Measurements from ENCODE around the gene GFRA4.

The GFRA4 gene

DNA sequence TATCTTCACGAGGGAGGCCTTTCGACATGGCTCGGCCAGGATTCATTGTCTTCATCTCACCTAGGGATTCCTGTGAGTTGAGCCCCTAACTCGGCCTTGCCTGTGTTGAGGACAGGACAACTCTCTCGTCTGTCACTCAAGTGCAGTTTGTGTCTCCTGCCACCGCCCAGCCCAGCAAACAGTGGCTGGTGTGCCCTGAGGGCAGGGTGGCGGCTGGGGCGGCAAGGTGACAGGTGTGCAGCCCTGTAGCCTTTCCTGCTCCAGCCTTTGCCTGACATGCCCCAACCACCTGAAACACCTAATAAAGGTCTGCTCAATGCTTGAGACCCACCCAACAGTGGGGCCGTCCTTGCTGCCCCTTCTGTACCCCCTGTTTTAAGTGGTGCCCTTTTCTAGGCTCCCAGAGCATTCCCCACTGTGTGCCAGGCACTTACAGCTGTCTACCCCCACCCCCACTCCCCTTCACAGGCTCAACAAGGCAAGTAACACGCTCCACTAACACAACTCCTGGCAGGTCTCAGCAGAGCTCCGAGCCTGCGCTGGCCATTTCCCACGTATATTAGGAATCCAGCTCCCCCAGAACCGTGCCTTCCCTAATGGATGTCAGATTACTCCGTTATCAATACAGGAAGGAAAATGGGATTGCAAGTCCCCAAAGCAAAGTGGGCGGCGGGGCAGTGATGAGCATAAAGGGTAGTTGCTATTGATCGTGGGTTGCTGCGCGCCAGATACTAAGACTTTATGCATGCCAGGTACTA is 17.7 kb downstream of the GFRA4 start:
- no peaks in the 10 kb centered on the region for H4K20me1 ChIP-seq (ENCODE audit: insufficient read depth, low read length)
- H3K9me3 ChIP-seq (replicated peaks; ENCODE audit: insufficient read depth, low read length): no peaks in the 10 kb centered on the region
- no peak overlapping the region for H3K9ac ChIP-seq (ENCODE audit: low read length)
- H3F3A ChIP-seq (ENCODE audit: insufficient read depth, low read length): no peaks in the 10 kb centered on the region
- no peak overlapping the region for H3K4me2 ChIP-seq (ENCODE audit: low read depth, low read length)
- 0 out of 2 replicates have a peak, but pooled peaks cover 3% of the 10 kb centered on the region for H3K4me1 ChIP-seq (ENCODE audit: low read length)
- no peaks in the 10 kb centered on the region for H3K9me2 ChIP-seq (replicated peaks; ENCODE audit: insufficient read depth, low read length)
- H3K27ac ChIP-seq (ENCODE audit: low read length): no peak overlapping the region
- no peak overlapping the region for H2AFZ ChIP-seq (ENCODE audit: low read length)
- no peaks in the 10 kb centered on the region for H3K36me3 ChIP-seq (replicated peaks; ENCODE audit: insufficient read depth, low read length)
- no peaks in the 10 kb centered on the region for H3K79me2 ChIP-seq (ENCODE audit: low read length)
- DNase-seq: no peak
- TF ChIP-seq EZH2phosphoT487 (IDR thresholded peaks at IDR 0.05; ENCODE audit: low read length): no peak
- TF ChIP-seq CTCF (IDR thresholded peaks at IDR 0.05; ENCODE audit: low read length): no peak
- TF ChIP-seq EZH2 (optimal IDR thresholded peaks at IDR 0.05; ENCODE audit: low read depth, low read length): no peak
- H3K27me3 ChIP-seq (replicated peaks; ENCODE audit: insufficient read depth, low read length): no peaks in the 10 kb centered on the region
- no peak overlapping the region for H3K4me3 ChIP-seq (ENCODE audit: low read length)

- H3K27ac ChIP-seq (ENCODE audit: low read length): no peak overlapping the region
- no peak overlapping the region for H3K4me2 ChIP-seq (ENCODE audit: low read depth, low read length)
- H3K27me3 ChIP-seq (replicated peaks; ENCODE audit: insufficient read depth, low read length): no peaks in the 10 kb centered on the region
- no peak overlapping the region for H3K4me3 ChIP-seq (ENCODE audit: low read length)
- H3K9ac ChIP-seq (ENCODE audit: low read length): no peak overlapping the region
- no peaks in the 10 kb centered on the region for H3K9me3 ChIP-seq (replicated peaks; ENCODE audit: insufficient read depth, low read length)
- H3K9me2 ChIP-seq (replicated peaks; ENCODE audit: insufficient read depth, low read length): no peaks in the 10 kb centered on the region
- TF ChIP-seq EZH2phosphoT487 (IDR thresholded peaks at IDR 0.05; ENCODE audit: low read length) (no peak), EZH2 (optimal IDR thresholded peaks at IDR 0.05; ENCODE audit: low read depth, low read length) (no peak)
- H4K20me1 ChIP-seq (ENCODE audit: insufficient read depth, low read length): no peaks in the 10 kb centered on the region
- H3K36me3 ChIP-seq (replicated peaks; ENCODE audit: insufficient read depth, low read length): no peaks in the 10 kb centered on the region
- DNase-seq: no peak
- no peaks in the 10 kb centered on the region for H3K4me1 ChIP-seq (ENCODE audit: low read length)
- H2AFZ ChIP-seq (ENCODE audit: low read length): no peak overlapping the region
- H3K79me2 ChIP-seq (ENCODE audit: low read length): no peaks in the 10 kb centered on the region
- H3F3A ChIP-seq (ENCODE audit: insufficient read depth, low read length): no peaks in the 10 kb centered on the region
Observed at GRCh38 chr20:3640259-3640658, 22.9 kb downstream of the GFRA4 start.

GRCh38 chr20:3635346-3635745 is 27.9 kb downstream of the GFRA4 start:
- H3K4me1 ChIP-seq (ENCODE audit: low read length): no peaks in the 10 kb centered on the region
- no peaks in the 10 kb centered on the region for H3K9me3 ChIP-seq (replicated peaks; ENCODE audit: insufficient read depth, low read length)
- no peak overlapping the region for H3K4me3 ChIP-seq (ENCODE audit: low read length)
- no peaks in the 10 kb centered on the region for H3F3A ChIP-seq (ENCODE audit: insufficient read depth, low read length)
- no peak overlapping the region for H2AFZ ChIP-seq (ENCODE audit: low read length)
- H3K79me2 ChIP-seq (ENCODE audit: low read length): no peaks in the 10 kb centered on the region
- no peak for TF ChIP-seq CTCF (IDR thresholded peaks at IDR 0.05; ENCODE audit: low read length)
- no peak for TF ChIP-seq EZH2 (optimal IDR thresholded peaks at IDR 0.05; ENCODE audit: low read depth, low read length)
- no peak for TF ChIP-seq EZH2phosphoT487 (IDR thresholded peaks at IDR 0.05; ENCODE audit: low read length)
- DNase-seq: no peak
- no peak overlapping the region for H3K9ac ChIP-seq (ENCODE audit: low read length)
- H3K36me3 ChIP-seq (replicated peaks; ENCODE audit: insufficient read depth, low read length): no peaks in the 10 kb centered on the region
- no peak overlapping the region for H3K27ac ChIP-seq (ENCODE audit: low read length)
- no peak overlapping the region for H3K4me2 ChIP-seq (ENCODE audit: low read depth, low read length)
- no peaks in the 10 kb centered on the region for H3K9me2 ChIP-seq (replicated peaks; ENCODE audit: insufficient read depth, low read length)
- H3K27me3 ChIP-seq (replicated peaks; ENCODE audit: insufficient read depth, low read length): no peaks in the 10 kb centered on the region
- H4K20me1 ChIP-seq (ENCODE audit: insufficient read depth, low read length): no peaks in the 10 kb centered on the region

- no peaks in the 10 kb centered on the region for H3K4me1 ChIP-seq (ENCODE audit: low read length)
- H3F3A ChIP-seq (ENCODE audit: insufficient read depth, low read length): no peaks in the 10 kb centered on the region
- H2AFZ ChIP-seq (ENCODE audit: low read length): no peak overlapping the region
- H3K79me2 ChIP-seq (ENCODE audit: low read length): no peaks in the 10 kb centered on the region
- no peaks in the 10 kb centered on the region for H4K20me1 ChIP-seq (ENCODE audit: insufficient read depth, low read length)
- no peaks in the 10 kb centered on the region for H3K27me3 ChIP-seq (replicated peaks; ENCODE audit: insufficient read depth, low read length)
- TF ChIP-seq CTCF (IDR thresholded peaks at IDR 0.05; ENCODE audit: low read length) (no peak), EZH2phosphoT487 (IDR thresholded peaks at IDR 0.05; ENCODE audit: low read length) (no peak), EZH2 (optimal IDR thresholded peaks at IDR 0.05; ENCODE audit: low read depth, low read length) (no peak)
- no peak overlapping the region for H3K27ac ChIP-seq (ENCODE audit: low read length)
- H3K36me3 ChIP-seq (replicated peaks; ENCODE audit: insufficient read depth, low read length): no peaks in the 10 kb centered on the region
- no peak overlapping the region for H3K4me3 ChIP-seq (ENCODE audit: low read length)
- H3K4me2 ChIP-seq (ENCODE audit: low read depth, low read length): no peak overlapping the region
- no peaks in the 10 kb centered on the region for H3K9me3 ChIP-seq (replicated peaks; ENCODE audit: insufficient read depth, low read length)
- H3K9me2 ChIP-seq (replicated peaks; ENCODE audit: insufficient read depth, low read length): no peaks in the 10 kb centered on the region
- DNase-seq: no peak
- H3K9ac ChIP-seq (ENCODE audit: low read length): no peak overlapping the region
Observed at GRCh38 chr20:3633913-3634478, 29.2 kb downstream of the GFRA4 start.

Measured in MM.1S (cell line).